Liver (tissue), 9 donors: ENCODE measurements around the gene COX8A. TPM values are rescaled to one million over a fixed set of nuclear protein-coding genes. Genes with fewer than 3 reads are reported as not detected.

Source experiments
- DNase-seq: peaks from one replicate; pipeline ENCODE4 v3.0.0-alpha.2; 2017; ENCODE audit warnings: low spot score
- H3K27ac ChIP-seq, 2 donors: one replicate each; pipeline ENCODE4 v1.7.0; 2013; ENCODE audit warnings: inconsistent platforms in 2 of 2, low read length in 2 of 2, control low read depth in 1 of 2, low read depth in 1 of 2, mild to moderate bottlenecking in 1 of 2
- H3K27me3 ChIP-seq, 4 donors: one replicate each; pipeline versions ENCODE4 v1.6.1 to v1.7.0; 2013; ENCODE audit warnings: low read length in 3 of 4, inconsistent platforms in 1 of 4, mild to moderate bottlenecking in 1 of 4, moderate library complexity in 1 of 4; ENCODE audit not compliant: control insufficient read depth in 4 of 4, insufficient read depth in 4 of 4
- H3K36me3 ChIP-seq, 4 donors: one replicate each; pipeline versions ENCODE4 v1.6.1 to v1.7.0; 2013; ENCODE audit warnings: low read length in 3 of 4, mild to moderate bottlenecking in 3 of 4, low read depth in 1 of 4, moderate library complexity in 1 of 4; ENCODE audit not compliant: control insufficient read depth in 4 of 4, insufficient read depth in 3 of 4
- H3K4me1 ChIP-seq, 4 donors: one replicate each; pipeline versions ENCODE4 v1.6.1 to v1.7.0; 2013; ENCODE audit warnings: low read length in 3 of 4, mild to moderate bottlenecking in 3 of 4, moderate library complexity in 1 of 4; ENCODE audit not compliant: control insufficient read depth in 4 of 4, insufficient read depth in 4 of 4
- H3K4me3 ChIP-seq, 3 donors: one replicate each; pipeline versions ENCODE4 v1.6.1 to v1.7.0; 2013; ENCODE audit warnings: low read length in 3 of 3, control low read depth in 1 of 3, low read depth in 1 of 3, mild to moderate bottlenecking in 1 of 3
- H3K9ac ChIP-seq, 2 donors: one replicate each; pipeline ENCODE4 v1.7.0; 2013; ENCODE audit warnings: low read length in 2 of 2, mild to moderate bottlenecking in 2 of 2, moderate library complexity in 2 of 2, control low read depth in 1 of 2, low read depth in 1 of 2
- H3K9me3 ChIP-seq, 4 donors: one replicate each; pipeline versions ENCODE4 v1.6.1 to v1.7.0; 2013; ENCODE audit warnings: low read length in 3 of 4; ENCODE audit not compliant: control insufficient read depth in 4 of 4
- ATF3 ChIP-seq: IDR thresholded peaks from 2 replicates; pipeline ENCODE4 v1.6.1; 2016; ENCODE audit warnings: antibody characterized with exemption
- EGR1 ChIP-seq, 2 donors: IDR thresholded peaks; 2 replicates each; pipeline ENCODE4 v1.6.1; 2016 to 2018; ENCODE audit warnings: antibody characterized with exemption in 2 of 2, low read depth in 2 of 2
- FOXA1 ChIP-seq: IDR thresholded peaks from 2 replicates; pipeline ENCODE4 v1.6.1; 2016; ENCODE audit warnings: antibody characterized with exemption
- FOXA2 ChIP-seq: IDR thresholded peaks from 2 replicates; pipeline ENCODE4 v1.6.1; 2016; ENCODE audit warnings: antibody characterized with exemption
- GABPA ChIP-seq, 2 donors: IDR thresholded peaks in 1 of 2; conservative IDR thresholded peaks in 1 of 2; 2 replicates each; pipeline ENCODE4 v1.6.1; 2016; ENCODE audit warnings: antibody characterized with exemption in 2 of 2, mild to moderate bottlenecking in 1 of 2, moderate library complexity in 1 of 2
- HNF4A ChIP-seq, 2 donors: conservative IDR thresholded peaks; 2 replicates each; pipeline ENCODE4 v1.6.1; 2016; ENCODE audit warnings: antibody characterized with exemption in 2 of 2, mild to moderate bottlenecking in 2 of 2
- HNF4G ChIP-seq: IDR thresholded peaks from 2 replicates; pipeline ENCODE4 v1.6.1; 2016; ENCODE audit warnings: antibody characterized with exemption
- JUND ChIP-seq, 2 donors: IDR thresholded peaks; 2 replicates each; pipeline ENCODE4 v1.6.1; 2016; ENCODE audit warnings: antibody characterized with exemption in 2 of 2
- MAX ChIP-seq: IDR thresholded peaks from 2 replicates; pipeline ENCODE4 v1.6.1; 2016; ENCODE audit warnings: antibody characterized with exemption
- NR2F2 ChIP-seq: IDR thresholded peaks from 2 replicates; pipeline ENCODE4 v1.6.1; 2016; ENCODE audit warnings: antibody characterized with exemption
- RAD21 ChIP-seq, 2 donors: IDR thresholded peaks; 2 replicates each; pipeline ENCODE4 v1.6.1; 2016; ENCODE audit warnings: antibody characterized with exemption in 2 of 2, mild to moderate bottlenecking in 2 of 2
- REST ChIP-seq: IDR thresholded peaks from 2 replicates; pipeline ENCODE4 v1.6.1; 2016; ENCODE audit warnings: antibody characterized with exemption, mild to moderate bottlenecking
- TAF1 ChIP-seq: conservative IDR thresholded peaks from 2 replicates; pipeline ENCODE4 v1.6.1; 2016; ENCODE audit warnings: antibody characterized with exemption, mild to moderate bottlenecking
- ZBTB33 ChIP-seq: IDR thresholded peaks from 2 replicates; pipeline ENCODE4 v1.6.1; 2016; ENCODE audit warnings: antibody characterized with exemption
- WGBS: extraction: QIAGEN DNeasy Blood & Tissue Kit; methylation state at CpG from one replicate; pipeline ENCODE4 v1.1.7; 2013; 5-methylcytosine and 5-hydroxymethylcytosine counted together
- polyA plus RNA-seq, 2 donors: library from polyadenylated mRNA; stranded (reverse) in 1 of 2; unstranded in 1 of 2; fragments of 200-250 nt in 1 of 2; fragments of >200 nt in 1 of 2; fragmentation: Nextera tagmentation in 1 of 2; extraction: Ambion mirVana in 1 of 2; gene quantifications; one replicate each; pipeline versions ENCODE4 v1.2.1 to v1.2.3, GENCODE V29; 2013 to 2015
- total RNA-seq, 2 donors: library from RNA; depleted of rRNA; stranded (reverse); fragments of >200 nt; gene quantifications; one replicate each; pipeline ENCODE4 v1.2.3, GENCODE V29; 2014
- donor health status: healthy.
- donor health status: healthy.
- donor health status: healthy.
- donor health status: healthy.
- donor health status: healthy.

Gene COX8A
- total and polyA plus RNA-seq, 4 donors, result 250 to 586 (median 363) TPM

GRCh38 chr11:64022125-64022784 lies 47.8 kb downstream of the COX8A start (continued):
- TF ChIP-seq REST (no peak), RAD21 (IDR thresholded peaks at IDR 0.05) (no peak), HNF4G (no peak)

GRCh38 chr11:64023712-64024710 lies 49.6 kb downstream of the COX8A start:
- TF ChIP-seq MAX (no peak), EGR1 (IDR thresholded peaks at IDR 0.05; ENCODE audit: low read depth in 2 of 2) (no peak), FOXA1 (no peak), ATF3 (no peak), RAD21 (IDR thresholded peaks at IDR 0.05) (no peak), TAF1 (no peak), FOXA2 (no peak), REST (no peak), NR2F2 (no peak)
- DNase-seq, result no peak
- H3K4me1 ChIP-seq, result peaks cover 0 to 3% (median 1%) of the 10 kb centered on the region in 4 donors
- no peak overlapping the region for H3K9ac ChIP-seq
- H3K9me3 ChIP-seq, result no peaks in the 10 kb centered on the region
- H3K27me3 ChIP-seq, result no peaks in the 10 kb centered on the region
- WGBS, result 90% methylated on average over 20 of the region's 20 CpGs
- no peaks in the 10 kb centered on the region for H3K36me3 ChIP-seq
- no peak overlapping the region for H3K27ac ChIP-seq
- H3K4me3 ChIP-seq, result no peak overlapping the region

- TF ChIP-seq GABPA (IDR thresholded peaks at IDR 0.05 in 1 of 2, conservative IDR thresholded peaks at IDR 0.05 in 1 of 2) (no peak), HNF4A (conservative IDR thresholded peaks at IDR 0.05) (no peak), JUND (IDR thresholded peaks at IDR 0.05) (no peak), EGR1 (IDR thresholded peaks at IDR 0.05; ENCODE audit: low read depth in 2 of 2) (no peak), TAF1 (no peak), ZBTB33 (no peak), HNF4G (no peak), FOXA1 (no peak)
- Histone ChIP-seq H3K36me3 (no peaks in the 10 kb centered on the region), H3K9me3 (no peaks in the 10 kb centered on the region), H3K27me3 (no peaks in the 10 kb centered on the region), H3K4me3 (no peak overlapping the region), H3K9ac (no peak overlapping the region), H3K27ac (no peak overlapping the region), H3K4me1 (peaks cover 0 to 3% (median 1%) of the 10 kb centered on the region in 4 donors)
- no peak for DNase-seq
- whole genome bisulfite sequencing, result 73% methylated on average over 4 of the region's 4 CpGs
These were observed 50.8 kb downstream of the COX8A start for GRCh38 chr11:64025205-64025604.
